Right ventricle myocardium superior (tissue), 1 donor: ENCODE results near the gene ARHGAP42. TPM values are rescaled to one million over a fixed set of nuclear protein-coding genes. Genes with fewer than 3 reads are reported as not detected.
"Not testable (repeated sequence)": the region's sequence is repeated elsewhere in the genome, so short reads cannot be mapped to it uniquely, and the experiment has no call there.

Experiments used
- ATAC-seq: fragments of 200-7000 bp; cut with Tn5 transposase; one replicate; pipeline ENCODE4 v1.9.1; 2020; ENCODE audit warnings: mild to moderate bottlenecking; ENCODE audit not compliant: poor library complexity
- DNase-seq: peaks from one replicate; pipeline ENCODE4 v3.0.0-alpha.2; 2020
- intact Hi-C: fragments of 100-400 bp; cut with DNase I; formaldehyde crosslinking; loops from one replicate; pipeline ENCODE4 v1.11.2; 2022
- total RNA-seq: library from RNA; stranded (reverse); fragmentation: NEBNext Ultra II Directional; extraction: Animal tissue kit (Norgen Biotek cat#: 25700); gene quantifications from one replicate; pipeline ENCODE4 v1.2.1, GENCODE V29; 2021
- donor health status: DM: no; HTN: yes; CAD: no; lungs with severe emphysema.

ARHGAP42 gene
- total RNA-seq, 1 donor from 2014 or later, result 7.2 TPM

DNA sequence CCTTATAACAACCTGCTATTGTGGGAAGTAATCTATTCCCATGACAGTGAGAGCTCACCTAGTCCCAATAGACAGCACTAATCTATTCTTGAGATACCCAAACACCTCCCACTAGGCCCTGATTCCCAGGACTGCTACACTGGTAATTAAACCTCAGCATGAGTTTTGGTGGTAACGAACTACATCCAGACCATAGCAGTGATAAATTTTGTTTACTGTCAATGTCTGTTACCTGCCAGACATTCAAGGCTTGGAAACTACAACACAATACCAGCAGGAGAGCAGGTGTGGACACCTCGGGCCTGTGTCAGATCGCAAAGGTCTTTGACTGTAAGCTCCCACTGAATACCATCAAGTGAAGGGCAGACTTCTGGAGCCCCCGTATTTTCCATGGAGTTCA lies 187.1 kb downstream of the ARHGAP42 start:
- intact Hi-C loops, result no loop called here
- no peak for ATAC-seq
- no peak for DNase-seq

DNA sequence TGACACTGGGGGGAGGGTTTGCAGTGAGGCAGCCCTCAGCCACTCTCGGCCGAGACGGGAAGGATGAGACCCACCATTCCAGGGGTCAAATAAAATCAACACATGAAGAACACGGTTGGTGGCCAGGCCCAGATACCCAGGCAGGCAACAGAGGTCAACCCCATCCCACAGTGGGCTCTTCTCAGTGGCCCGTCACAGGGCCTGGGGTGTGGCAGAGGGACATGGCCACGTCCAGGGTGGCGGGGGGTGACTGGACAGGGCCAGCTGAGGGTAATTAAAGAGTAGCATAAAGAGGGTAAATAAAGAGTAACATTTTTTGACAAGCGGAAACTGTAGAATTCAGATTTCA lies 188.4 kb downstream of the ARHGAP42 start:
- DNase-seq (no peak), ATAC-seq (no peak)
- intact Hi-C loops, result no loop called here

DNA sequence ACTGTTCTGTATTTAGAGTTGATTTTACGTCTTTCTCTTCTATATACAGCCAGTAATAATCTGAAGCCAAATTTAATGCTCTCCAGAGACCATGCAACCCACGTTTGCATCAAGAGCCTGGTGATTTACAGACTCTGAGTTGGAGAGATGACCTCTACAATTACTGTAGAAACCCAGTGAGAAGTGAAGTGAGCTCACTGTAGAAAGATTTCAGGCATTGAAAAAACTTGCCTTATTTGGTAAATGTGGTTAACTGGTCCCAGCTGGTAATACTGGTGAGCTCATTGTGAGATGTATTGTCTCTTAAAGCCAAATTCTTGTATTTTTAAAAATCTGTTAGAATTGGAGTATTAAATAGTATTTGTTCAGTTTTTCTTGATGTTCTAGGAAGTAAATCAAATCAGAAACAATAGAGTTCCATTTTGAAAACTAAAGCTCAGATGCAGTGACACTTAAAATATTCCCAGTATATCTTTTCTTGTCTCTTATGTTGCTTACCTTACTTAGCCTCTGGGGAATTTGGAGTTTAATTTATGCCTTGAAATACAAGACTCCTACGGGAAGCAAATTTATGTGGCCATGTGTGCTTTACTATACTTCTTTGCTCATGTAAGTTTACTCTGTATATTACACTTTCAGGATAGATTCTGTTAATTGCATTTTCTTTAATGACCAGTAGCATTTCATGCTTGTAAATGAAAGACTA lies 189.9 kb downstream of the ARHGAP42 start:
- DNase-seq, result no peak
- intact Hi-C loops, result no loop called here

DNA sequence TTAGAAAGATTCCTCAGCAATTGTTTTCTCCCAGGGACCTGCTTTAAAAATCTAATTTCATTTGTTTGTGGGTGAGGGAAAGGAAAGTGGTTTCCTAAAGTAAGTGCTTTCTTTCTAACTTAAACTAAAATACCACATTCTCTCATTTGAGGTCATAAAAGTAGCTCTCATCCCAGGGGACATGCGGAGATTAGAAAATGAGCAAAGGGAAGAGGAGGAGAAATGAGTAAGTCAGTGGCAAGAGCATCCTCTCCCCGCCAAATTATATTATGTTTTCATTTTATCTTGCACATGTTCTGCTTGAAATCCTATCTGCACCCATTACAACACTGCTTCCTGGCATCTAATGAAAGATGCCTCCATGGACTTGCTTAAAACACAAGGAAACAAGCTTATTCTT lies 191.4 kb downstream of the ARHGAP42 start:
- DNase-seq (no peak), ATAC-seq (peak; percentile 61)
- intact Hi-C loops, result no loop called here

More for the DNA sequence above, 189.9 kb downstream of the ARHGAP42 start:
- ATAC-seq, result peak; percentile 78

DNA sequence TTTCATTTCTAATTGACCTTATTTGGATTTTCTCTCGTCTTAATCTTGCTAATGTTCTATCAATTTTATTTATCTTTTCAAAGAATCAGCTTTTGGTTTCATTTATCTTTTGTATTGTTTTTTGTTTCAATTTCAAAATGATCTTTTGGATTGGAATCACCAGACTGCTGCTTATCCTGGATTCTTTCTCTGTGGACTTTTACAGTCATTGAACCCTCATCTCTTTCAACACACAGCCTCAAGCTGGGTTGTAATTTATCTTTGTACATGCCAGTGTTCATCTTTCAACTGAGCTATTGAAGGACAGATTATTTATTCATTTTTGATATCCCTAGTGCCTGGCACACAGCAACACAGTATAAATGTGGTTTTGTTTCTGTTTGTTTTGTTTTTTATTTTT lies 195.9 kb downstream of the ARHGAP42 start:
- ATAC-seq, result no peak
- intact Hi-C loops, result no loop called here
- no peak for DNase-seq

DNA sequence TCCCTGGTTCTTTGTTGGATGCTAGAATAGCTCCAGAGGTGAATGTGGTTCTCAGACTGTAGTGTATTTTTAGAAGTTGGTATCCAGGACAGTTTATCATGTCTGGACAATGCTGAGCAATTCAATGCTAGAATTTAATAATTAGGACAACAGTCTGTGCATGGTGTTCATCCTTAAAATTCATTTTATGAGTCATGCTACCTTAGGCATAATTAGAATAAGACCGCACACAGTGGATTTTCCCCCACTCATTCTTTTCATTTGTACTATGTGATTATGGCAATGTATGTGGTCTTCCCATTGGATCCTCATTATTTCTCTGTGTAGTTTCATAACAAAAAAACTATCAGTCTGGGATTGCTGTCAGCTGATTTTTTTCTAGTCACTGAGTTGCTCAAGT lies 196.7 kb downstream of the ARHGAP42 start:
- no peak for DNase-seq
- ATAC-seq, result no peak
- intact Hi-C loops, result no loop called here

DNA sequence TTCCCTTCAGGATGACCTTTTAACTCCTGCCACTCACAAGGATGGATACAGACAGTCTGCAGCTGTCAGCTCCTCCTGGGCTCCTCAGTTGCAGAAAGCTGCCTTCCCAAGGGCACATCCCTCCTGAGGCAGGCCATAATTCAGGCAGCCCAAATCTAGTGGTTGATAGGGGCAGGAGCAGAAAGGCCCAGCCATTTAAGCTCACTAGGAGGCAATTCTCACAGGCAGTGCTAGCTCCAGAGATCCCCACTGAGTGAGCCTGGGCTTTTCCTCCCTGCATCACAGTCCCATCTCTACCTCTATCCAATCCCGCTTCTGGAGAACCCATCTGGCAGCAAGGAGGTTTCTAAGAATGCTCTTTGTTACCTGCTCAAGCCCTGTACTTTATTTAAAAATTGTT lies 200.6 kb downstream of the ARHGAP42 start:
- ATAC-seq, result no peak
- intact Hi-C loops, result no loop called here

DNA sequence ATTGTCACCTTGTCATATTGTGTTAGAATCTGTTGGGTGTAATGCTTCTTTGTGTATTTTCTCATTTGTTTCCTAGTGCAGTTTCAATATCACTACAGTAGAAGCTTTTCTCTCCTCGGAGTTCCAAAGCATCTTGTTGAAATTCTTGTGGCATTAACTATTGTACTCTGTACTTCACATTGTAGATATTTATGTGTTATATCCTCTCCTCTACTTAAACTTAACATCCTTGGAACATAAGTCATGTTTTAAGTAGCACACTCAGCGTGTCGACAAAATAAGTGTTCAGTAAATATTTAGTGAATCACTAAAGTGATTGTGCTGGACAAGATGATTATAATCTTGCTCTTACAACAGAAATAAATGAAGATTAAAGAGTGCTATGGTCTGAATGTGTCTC lies 201.7 kb downstream of the ARHGAP42 start:
- intact Hi-C loops, result no loop called here
- ATAC-seq (no peak), DNase-seq (no peak)

More for the DNA sequence above, 200.6 kb downstream of the ARHGAP42 start:
- no peak for DNase-seq

DNA sequence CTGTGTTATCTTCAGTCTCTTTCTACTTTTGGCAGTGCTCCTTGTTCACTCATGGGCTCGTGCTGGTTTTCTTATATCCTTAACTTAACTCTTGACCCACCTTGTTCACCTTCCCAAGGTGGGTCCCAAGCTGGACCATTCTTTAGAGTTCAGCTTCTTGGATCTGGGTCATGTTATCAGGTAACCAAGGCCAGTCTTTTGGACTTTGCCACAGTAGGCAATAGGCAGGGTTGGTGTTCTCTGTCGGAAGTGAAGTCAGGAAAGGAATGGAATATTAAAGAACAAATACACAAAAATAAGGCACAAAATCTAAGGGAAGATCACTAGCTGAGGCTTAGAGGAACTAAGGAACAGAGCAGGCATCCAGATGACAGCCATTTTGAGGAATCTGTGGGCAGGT lies 202.7 kb downstream of the ARHGAP42 start:
- ATAC-seq, result no peak
- no peak for DNase-seq
- intact Hi-C loops, result no loop called here

DNA sequence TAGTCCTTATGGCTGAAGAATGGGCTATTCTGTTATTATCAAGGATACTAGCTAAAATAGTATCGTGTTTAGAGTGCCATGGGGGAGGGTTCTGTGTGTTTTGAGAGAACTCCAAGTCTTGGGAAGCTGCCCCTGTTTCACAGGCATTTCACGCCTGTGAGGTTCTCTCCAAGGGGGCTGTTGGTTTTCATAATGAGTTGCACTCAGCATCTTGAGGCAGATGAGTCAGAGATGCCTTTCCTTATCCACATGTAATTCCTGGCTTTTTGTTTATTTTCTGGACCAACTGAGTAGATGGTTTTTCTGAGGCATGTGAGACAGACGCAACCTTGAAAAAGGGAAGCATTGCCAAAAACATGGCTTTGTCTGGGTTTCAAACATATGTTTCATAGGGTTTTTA lies 203.7 kb downstream of the ARHGAP42 start:
- DNase-seq, result no peak
- no peak for ATAC-seq
- intact Hi-C loops, result no loop called here

DNA sequence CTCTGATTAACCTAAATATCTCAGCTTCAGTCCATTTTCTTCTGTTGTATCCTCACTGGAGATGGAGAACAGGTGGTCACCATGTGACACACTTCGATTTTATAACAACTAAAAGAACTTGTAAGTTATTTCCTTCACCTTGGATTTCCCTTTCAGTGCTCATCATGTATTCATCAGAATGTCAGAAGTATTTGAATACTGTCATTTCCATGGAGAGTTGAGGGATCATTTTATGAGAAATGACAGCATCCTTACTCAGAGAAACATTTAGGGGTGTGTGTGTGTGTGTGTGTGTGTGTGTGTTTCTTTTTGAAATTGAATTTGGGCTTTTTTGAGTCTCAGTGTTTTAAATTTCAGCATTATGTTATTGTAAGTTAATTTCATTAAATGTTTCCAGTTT lies 205.8 kb downstream of the ARHGAP42 start:
- no peak for DNase-seq
- intact Hi-C loops, result no loop called here
- no peak for ATAC-seq

DNA sequence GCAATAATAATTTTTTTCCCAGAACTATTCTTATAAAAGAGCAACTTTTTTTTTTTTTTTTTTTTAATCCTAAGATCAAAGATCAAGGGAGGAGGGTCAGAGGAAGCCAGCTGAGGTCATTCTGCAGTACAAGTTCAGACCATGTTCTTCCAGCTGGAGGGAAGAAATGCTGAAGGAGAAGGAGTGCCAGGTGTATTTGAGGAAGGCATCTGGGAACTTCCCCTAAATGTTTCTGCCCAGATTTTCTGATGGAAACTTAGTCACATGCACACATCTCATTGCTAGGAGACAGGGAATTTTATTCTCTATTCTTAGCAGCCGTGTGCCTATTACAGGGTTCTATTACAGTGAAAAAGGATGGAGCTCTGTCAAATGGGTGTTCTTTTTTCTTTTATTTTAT lies 208.4 kb downstream of the ARHGAP42 start:
- DNase-seq (no peak), ATAC-seq (no peak)
- intact Hi-C loops, result no loop called here

DNA sequence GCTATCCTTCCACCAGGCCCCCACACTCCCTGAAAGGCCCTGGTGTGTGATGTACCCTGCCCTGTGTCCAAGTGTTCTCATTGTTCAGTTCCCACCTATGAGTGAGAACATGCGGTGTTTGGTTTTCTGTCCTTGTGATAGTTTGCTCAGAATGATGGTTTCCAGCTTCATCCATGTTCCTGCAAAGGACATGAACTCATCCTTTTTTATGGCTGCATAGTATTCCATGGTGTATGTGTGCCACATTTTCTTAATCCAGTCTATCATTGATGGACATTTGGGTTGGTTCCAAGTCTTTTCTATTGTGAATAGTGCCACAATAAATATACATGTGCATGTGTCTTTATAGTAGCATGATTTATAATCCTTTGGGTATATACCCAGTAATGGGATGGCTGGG lies 208.9 kb downstream of the ARHGAP42 start:
- ATAC-seq, intact Hi-C loops, DNase-seq: not testable (repeated sequence)

DNA sequence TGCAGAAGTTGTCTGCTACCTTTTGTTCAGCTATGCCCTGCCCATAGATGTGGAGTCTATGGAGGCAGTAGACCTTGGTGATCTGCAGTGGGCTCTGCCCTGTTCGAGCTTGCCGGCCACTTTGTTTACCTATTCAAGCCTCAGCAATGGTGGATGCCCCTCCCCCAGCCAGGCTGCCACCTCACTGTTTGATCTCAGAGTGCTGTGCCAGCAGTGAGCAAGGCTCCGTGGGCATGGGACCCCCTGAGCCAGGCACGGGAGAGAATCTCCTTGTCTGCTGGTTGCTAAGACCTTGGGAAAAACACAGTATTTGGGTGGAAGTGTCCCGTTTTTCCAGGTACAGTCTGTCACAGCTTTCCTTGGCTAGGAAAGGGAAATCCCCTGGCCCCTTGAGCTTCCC lies 214.4 kb downstream of the ARHGAP42 start:
- intact Hi-C loops, ATAC-seq, DNase-seq: not testable (repeated sequence)

DNA sequence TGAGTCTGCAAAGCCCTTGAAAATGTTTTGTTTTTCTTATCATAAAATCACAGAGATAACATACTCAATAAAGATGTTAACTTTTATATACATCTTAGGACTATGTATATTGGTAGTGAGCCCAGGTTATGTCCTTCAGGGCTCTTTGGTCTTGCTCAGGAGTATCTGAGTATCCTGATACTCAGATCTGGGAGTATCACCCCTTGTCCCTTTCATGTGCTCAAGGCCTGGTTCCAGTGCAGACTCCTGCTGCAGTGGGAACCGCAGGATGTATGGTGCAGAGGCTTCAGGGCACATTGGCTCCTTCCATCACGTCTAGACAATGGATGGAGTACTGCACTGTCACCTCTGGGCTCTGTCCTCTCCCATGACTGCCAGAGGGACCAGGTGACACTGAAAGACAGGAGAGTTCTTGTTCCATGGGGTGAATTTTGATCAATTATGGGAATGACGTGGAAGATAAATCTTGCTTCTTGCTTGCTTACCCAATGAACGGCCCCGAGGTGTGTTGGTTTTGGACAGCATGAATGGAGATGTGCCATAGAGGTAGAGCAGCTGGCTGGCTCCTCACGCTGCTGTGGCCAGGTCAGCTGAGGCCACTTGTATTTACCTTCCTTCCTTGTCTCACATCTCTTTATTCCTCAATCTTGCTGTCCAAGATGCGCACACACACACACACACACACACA lies 215.5 kb downstream of the ARHGAP42 start:
- ATAC-seq (no peak), DNase-seq (no peak)
- intact Hi-C loops, result no loop called here

DNA sequence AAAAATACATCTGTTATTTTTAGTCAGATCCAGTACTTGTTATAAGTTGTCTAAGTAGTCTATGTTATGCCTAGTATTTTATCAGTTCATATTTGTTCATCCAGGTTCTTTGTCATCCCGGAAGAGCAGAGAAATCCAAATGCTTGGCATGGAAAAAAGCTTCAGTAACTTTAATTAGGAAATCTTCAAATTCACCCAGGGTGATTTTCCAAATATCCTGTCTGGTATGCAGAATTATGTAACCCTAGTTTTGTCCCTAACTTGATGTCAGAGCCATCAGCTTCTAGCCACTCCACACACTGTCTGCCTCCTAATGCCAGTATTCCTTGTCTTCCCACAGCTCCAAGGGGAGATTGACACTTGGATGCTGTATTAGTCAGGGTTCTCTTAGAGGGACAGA lies 216.2 kb downstream of the ARHGAP42 start:
- ATAC-seq (peak; percentile 22), DNase-seq (no peak)
- intact Hi-C loops, result no loop called here

DNA sequence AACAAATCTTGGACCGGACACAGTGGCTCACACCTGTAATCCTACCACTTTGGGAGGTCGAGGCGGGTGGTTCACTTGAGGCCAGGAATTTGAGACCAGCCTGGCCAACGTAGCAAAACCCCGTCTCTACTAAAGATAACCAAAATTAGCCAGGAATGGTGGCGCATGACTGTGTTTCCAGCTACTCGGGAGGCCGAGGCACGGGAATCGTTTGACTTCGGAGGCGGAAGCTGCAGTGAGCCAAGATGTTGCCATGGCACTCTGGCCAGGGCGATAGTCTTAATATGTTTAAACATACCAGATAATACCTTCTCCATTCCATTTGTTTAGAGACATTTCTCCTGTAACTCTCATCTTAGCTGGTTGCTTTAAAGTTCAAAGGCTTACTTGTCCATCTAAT lies 218.6 kb downstream of the ARHGAP42 start:
- DNase-seq (no peak), ATAC-seq (no peak)
- intact Hi-C loops, result no loop called here

DNA sequence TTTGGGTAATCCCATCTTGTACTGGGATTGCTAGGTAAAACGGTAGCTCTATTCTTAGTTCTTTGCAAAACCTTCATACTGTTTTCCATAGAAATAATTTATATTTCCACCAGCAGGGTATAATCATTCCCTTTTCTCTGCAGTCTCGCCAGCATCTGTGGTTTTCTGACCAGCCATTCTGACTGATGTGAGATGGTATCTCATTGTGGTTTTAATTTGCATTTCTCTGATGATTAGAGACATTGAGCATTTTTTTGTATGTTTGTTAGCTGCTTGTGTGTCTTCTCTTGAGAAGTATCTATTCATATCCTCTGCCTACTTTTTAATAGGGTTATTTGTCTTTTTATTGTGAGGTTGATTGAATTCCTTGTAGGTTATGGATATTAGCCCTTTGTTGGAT lies 221.7 kb downstream of the ARHGAP42 start:
- DNase-seq (no peak), ATAC-seq (no peak)
- intact Hi-C loops, result no loop called here

DNA sequence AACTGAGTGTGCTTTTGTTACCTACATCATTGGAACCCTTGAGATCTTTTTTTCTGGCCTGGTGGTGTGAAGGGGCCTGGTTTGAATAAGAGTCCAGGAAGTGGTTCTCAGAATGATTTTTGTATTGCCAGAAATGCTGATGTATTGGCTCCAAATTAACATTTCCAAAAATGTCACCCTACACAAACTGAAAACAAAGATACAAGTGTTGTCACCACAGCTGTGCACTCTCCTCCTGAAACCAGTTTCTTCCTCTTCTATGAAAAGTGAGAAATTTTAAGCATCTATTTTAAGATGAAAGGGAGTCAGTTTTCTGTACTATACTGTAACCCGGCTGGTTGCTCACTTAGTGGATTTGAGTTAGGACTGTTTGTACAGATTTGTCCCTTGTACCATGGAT lies 223.7 kb downstream of the ARHGAP42 start:
- DNase-seq (no peak), ATAC-seq (no peak)
- intact Hi-C loops, result loop anchor here (10.0 kb wide), 1 partner anchor 46 kb away; no protein-coding TSS in a partner anchor

DNA sequence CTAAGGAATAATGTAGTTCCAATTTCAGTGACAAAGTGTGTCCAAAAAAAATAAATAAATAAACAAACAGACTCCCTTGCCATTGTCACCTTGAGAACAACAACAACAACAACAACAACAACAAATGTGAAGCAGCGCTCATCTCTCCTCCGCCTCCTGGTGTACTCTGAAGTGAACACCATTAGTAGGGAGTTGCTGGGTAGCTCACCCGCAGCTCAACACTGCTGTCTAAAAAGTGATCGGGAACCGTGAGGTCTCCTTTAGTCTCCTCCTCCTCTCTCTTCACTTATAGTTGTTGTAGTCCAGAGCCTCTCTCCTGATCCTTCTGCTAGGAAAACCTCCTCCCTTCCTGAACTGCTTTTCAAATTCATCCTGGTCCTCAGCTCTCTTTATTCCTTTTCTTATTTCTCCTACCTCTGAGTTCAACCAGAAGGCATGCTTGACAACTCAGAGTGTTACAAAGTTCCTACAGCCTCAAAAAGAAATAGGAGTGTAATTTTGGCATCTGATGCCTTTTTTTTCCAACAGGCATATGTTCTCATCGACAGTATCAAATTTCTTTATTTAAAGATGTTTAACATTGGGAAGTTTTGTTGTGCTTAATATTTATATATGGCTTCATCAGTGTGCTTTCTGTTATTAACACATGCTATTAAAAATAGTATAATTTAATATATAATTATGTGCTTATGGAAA lies 227.5 kb downstream of the ARHGAP42 start:
- no peak for ATAC-seq
- DNase-seq, result no peak
- intact Hi-C loops, result loop anchor here (10.0 kb wide), 1 partner anchor 50 kb away; no protein-coding TSS in a partner anchor
